ENCODE data around the gene SLC39A5. TPM values are rescaled to one million over a fixed set of nuclear protein-coding genes. Genes with fewer than 3 reads are reported as not detected.

The SLC39A5 gene
- total RNA-seq, 1 donor from 2014 or later: not detected

- peak overlapping the region in 2 of 3 donors; percentile 80 to 84 for H3K4me3 ChIP-seq (ENCODE audit: low read length in 3 of 3)
- H3K36me3 ChIP-seq (ENCODE audit: control insufficient read depth in 3 of 3, insufficient read depth in 3 of 3, low read length in 3 of 3): peaks cover 8 to 10% (median 10%) of the 10 kb centered on the region in 3 donors
- H3K9me3 ChIP-seq (ENCODE audit: control insufficient read depth in 3 of 3, low read length in 3 of 3): no peaks in the 10 kb centered on the region
- H3K27ac ChIP-seq (ENCODE audit: low read depth, low read length): peak overlapping the region; percentile 99
- H3K4me1 ChIP-seq (ENCODE audit: control insufficient read depth in 3 of 3, insufficient read depth in 3 of 3, low read length in 3 of 3): peaks cover 28 to 51% (median 34%) of the 10 kb centered on the region in 3 donors
- no peaks in the 10 kb centered on the region for H3K27me3 ChIP-seq (ENCODE audit: control insufficient read depth in 3 of 3, insufficient read depth in 3 of 3, low read length in 3 of 3)
- H3K9ac ChIP-seq (ENCODE audit: low read depth in 1 of 3, low read length in 3 of 3): peak overlapping the region; percentile 76 to 90 (median 84)
These were observed 4.9 kb upstream of the SLC39A5 start for GRCh38 chr12:56224954-56225353.

DNA sequence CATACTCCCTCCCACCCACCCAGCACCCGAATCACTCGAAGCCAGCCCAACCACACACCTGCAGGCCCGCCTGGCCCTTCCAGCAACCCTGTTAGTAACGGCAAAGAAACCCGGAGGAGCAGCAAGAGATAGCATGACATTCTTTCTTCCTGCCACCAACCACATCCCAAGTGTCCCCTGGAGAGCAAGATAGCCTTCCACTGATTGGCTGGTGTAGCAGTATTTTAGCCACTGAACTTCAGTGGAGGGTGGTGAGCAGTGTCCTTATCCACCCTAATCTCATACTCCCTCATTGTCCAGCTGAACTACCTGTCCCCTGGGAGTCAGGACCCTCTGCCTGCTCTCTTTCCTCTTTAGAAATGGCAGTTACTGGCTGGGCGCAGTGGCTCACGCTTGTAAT lies 769 bp upstream of the SLC39A5 start:
- Histone ChIP-seq H3K9me3 (ENCODE audit: control insufficient read depth in 3 of 3, low read length in 3 of 3) (no peaks in the 10 kb centered on the region), H3K4me1 (ENCODE audit: control insufficient read depth in 3 of 3, insufficient read depth in 3 of 3, low read length in 3 of 3) (peaks cover 4 to 13% (median 10%) of the 10 kb centered on the region in 3 donors), H3K9ac (ENCODE audit: low read depth in 1 of 3, low read length in 3 of 3) (no peak overlapping the region), H3K4me3 (ENCODE audit: low read length in 3 of 3) (no peak overlapping the region), H3K27me3 (ENCODE audit: control insufficient read depth in 3 of 3, insufficient read depth in 3 of 3, low read length in 3 of 3) (no peaks in the 10 kb centered on the region), H3K36me3 (ENCODE audit: control insufficient read depth in 3 of 3, insufficient read depth in 3 of 3, low read length in 3 of 3) (peaks cover 8 to 10% (median 10%) of the 10 kb centered on the region in 3 donors), H3K27ac (ENCODE audit: low read depth, low read length) (no peak overlapping the region)

DNA sequence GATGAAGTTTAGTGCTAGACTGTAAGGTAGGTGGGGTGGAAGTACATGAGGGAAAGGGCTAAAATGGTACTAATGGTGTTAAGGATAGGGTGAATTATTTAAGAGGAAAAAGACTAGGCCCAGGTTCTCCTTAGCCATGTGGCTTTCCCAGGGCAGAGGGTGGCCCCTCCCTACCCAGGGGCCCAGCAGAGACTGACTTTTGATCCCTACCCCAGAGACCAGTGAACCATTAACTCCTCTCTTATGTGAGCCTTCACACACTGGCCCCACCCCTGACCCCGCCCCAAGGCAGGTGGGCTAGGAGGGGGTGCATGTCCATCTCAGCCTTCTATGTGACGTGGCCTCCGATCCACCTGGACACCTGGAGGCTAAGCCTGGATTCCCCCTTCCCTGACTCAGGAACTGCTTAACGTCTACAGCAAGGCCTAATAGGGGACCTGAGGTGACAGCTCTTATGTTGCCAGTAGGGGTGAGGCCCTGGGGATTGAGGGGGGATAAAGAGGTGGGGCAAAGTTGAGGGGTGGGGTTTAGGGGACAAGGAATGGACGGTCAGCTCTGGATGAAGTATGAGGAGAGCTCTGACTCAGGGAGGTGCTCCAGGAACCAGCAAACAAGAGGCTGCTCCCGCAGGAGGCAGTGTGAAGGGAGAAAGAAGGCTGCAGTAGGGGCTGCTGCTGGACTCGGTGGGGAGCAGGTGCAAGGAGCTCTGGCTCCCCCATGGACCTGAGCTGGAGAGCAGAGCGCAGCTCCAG lies 757 bp downstream of the SLC39A5 start:
- H3K36me3 ChIP-seq (ENCODE audit: control insufficient read depth in 3 of 3, insufficient read depth in 3 of 3, low read length in 3 of 3): peaks cover 8 to 10% (median 10%) of the 10 kb centered on the region in 3 donors
- peaks cover 0 to under 1% (median 0%) of the 10 kb centered on the region in 3 donors for H3K4me1 ChIP-seq (ENCODE audit: control insufficient read depth in 3 of 3, insufficient read depth in 3 of 3, low read length in 3 of 3)
- H3K9me3 ChIP-seq (ENCODE audit: control insufficient read depth in 3 of 3, low read length in 3 of 3): no peaks in the 10 kb centered on the region
- H3K4me3 ChIP-seq (ENCODE audit: low read length in 3 of 3): no peak overlapping the region
- no peak overlapping the region for H3K27ac ChIP-seq (ENCODE audit: low read depth, low read length)
- H3K9ac ChIP-seq (ENCODE audit: low read depth in 1 of 3, low read length in 3 of 3): no peak overlapping the region
- H3K27me3 ChIP-seq (ENCODE audit: control insufficient read depth in 3 of 3, insufficient read depth in 3 of 3, low read length in 3 of 3): no peaks in the 10 kb centered on the region

DNA sequence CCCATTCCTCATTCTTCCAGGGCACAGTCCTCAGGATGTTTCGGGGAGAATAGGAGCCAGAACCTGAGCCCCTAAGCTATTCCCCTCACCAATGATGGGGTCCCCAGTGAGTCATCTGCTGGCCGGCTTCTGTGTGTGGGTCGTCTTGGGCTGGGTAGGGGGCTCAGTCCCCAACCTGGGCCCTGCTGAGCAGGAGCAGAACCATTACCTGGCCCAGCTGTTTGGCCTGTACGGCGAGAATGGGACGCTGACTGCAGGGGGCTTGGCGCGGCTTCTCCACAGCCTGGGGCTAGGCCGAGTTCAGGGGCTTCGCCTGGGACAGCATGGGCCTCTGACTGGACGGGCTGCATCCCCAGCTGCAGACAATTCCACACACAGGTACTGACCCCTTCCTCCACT lies 1.3 kb downstream of the SLC39A5 start:
- no peaks in the 10 kb centered on the region for H3K27me3 ChIP-seq (ENCODE audit: control insufficient read depth in 3 of 3, insufficient read depth in 3 of 3, low read length in 3 of 3)
- no peaks in the 10 kb centered on the region for H3K4me1 ChIP-seq (ENCODE audit: control insufficient read depth in 3 of 3, insufficient read depth in 3 of 3, low read length in 3 of 3)
- H3K27ac ChIP-seq (ENCODE audit: low read depth, low read length): no peak overlapping the region
- no peak overlapping the region for H3K4me3 ChIP-seq (ENCODE audit: low read length in 3 of 3)
- H3K9ac ChIP-seq (ENCODE audit: low read depth in 1 of 3, low read length in 3 of 3): peak overlapping the region in 1 of 3 donors; percentile 25
- no peaks in the 10 kb centered on the region for H3K9me3 ChIP-seq (ENCODE audit: control insufficient read depth in 3 of 3, low read length in 3 of 3)
- H3K36me3 ChIP-seq (ENCODE audit: control insufficient read depth in 3 of 3, insufficient read depth in 3 of 3, low read length in 3 of 3): peaks cover 3 to 10% (median 10%) of the 10 kb centered on the region in 3 donors

- H3K9ac ChIP-seq (ENCODE audit: low read depth in 1 of 3, low read length in 3 of 3): no peak overlapping the region
- no peaks in the 10 kb centered on the region for H3K9me3 ChIP-seq (ENCODE audit: control insufficient read depth in 3 of 3, low read length in 3 of 3)
- no peak overlapping the region for H3K27ac ChIP-seq (ENCODE audit: low read depth, low read length)
- H3K4me3 ChIP-seq (ENCODE audit: low read length in 3 of 3): no peak overlapping the region
- peaks cover 9 to 11% (median 10%) of the 10 kb centered on the region in 3 donors for H3K36me3 ChIP-seq (ENCODE audit: control insufficient read depth in 3 of 3, insufficient read depth in 3 of 3, low read length in 3 of 3)
- H3K27me3 ChIP-seq (ENCODE audit: control insufficient read depth in 3 of 3, insufficient read depth in 3 of 3, low read length in 3 of 3): no peaks in the 10 kb centered on the region
- no peaks in the 10 kb centered on the region for H3K4me1 ChIP-seq (ENCODE audit: control insufficient read depth in 3 of 3, insufficient read depth in 3 of 3, low read length in 3 of 3)
These were observed 5.0 kb downstream of the SLC39A5 start for GRCh38 chr12:56234746-56235436.

DNA sequence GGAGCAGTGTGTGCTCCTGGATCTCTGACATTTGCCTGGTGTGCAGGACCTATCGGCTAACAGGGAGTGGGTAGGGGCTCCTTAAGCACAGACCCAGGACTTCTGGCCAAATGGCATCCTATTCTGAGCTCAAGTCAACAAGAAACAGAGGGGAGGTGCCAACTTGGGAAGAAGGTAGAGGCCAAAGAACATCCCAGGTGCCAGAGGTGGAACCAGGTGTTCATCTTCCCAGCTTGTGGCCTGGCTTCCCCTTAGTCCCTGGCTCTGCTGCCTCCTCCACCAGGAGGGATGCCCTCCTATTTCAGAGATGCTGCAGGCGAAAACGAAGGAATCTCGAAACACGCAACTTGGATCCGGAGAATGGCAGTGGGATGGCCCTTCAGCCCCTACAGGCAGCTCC lies 6.2 kb downstream of the SLC39A5 start:
- H3K4me1 ChIP-seq (ENCODE audit: control insufficient read depth in 3 of 3, insufficient read depth in 3 of 3, low read length in 3 of 3): no peaks in the 10 kb centered on the region
- no peak overlapping the region for H3K4me3 ChIP-seq (ENCODE audit: low read length in 3 of 3)
- H3K27me3 ChIP-seq (ENCODE audit: control insufficient read depth in 3 of 3, insufficient read depth in 3 of 3, low read length in 3 of 3): no peaks in the 10 kb centered on the region
- no peaks in the 10 kb centered on the region for H3K9me3 ChIP-seq (ENCODE audit: control insufficient read depth in 3 of 3, low read length in 3 of 3)
- peaks cover 15 to 18% (median 17%) of the 10 kb centered on the region in 3 donors for H3K36me3 ChIP-seq (ENCODE audit: control insufficient read depth in 3 of 3, insufficient read depth in 3 of 3, low read length in 3 of 3)
- no peak overlapping the region for H3K9ac ChIP-seq (ENCODE audit: low read depth in 1 of 3, low read length in 3 of 3)
- no peak overlapping the region for H3K27ac ChIP-seq (ENCODE audit: low read depth, low read length)

DNA sequence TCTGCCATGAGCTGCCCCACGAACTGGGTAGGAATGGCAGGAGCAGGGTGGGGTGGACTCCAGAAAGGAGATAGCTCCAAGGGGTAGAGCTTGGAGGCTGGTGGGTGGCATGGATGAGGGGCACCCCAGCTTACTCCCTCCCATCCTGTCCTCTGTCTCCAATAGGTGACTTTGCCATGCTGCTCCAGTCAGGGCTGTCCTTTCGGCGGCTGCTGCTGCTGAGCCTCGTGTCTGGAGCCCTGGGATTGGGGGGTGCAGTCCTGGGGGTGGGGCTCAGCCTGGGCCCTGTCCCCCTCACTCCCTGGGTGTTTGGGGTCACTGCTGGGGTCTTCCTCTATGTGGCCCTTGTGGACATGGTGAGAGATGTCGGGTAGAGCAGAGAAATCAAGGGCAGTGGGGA lies 7.1 kb downstream of the SLC39A5 start:
- Histone ChIP-seq H3K36me3 (ENCODE audit: control insufficient read depth in 3 of 3, insufficient read depth in 3 of 3, low read length in 3 of 3) (peaks cover 24 to 27% (median 26%) of the 10 kb centered on the region in 3 donors), H3K9ac (ENCODE audit: low read depth in 1 of 3, low read length in 3 of 3) (no peak overlapping the region), H3K9me3 (ENCODE audit: control insufficient read depth in 3 of 3, low read length in 3 of 3) (no peaks in the 10 kb centered on the region), H3K4me3 (ENCODE audit: low read length in 3 of 3) (no peak overlapping the region), H3K27me3 (ENCODE audit: control insufficient read depth in 3 of 3, insufficient read depth in 3 of 3, low read length in 3 of 3) (no peaks in the 10 kb centered on the region), H3K27ac (ENCODE audit: low read depth, low read length) (no peak overlapping the region), H3K4me1 (ENCODE audit: control insufficient read depth in 3 of 3, insufficient read depth in 3 of 3, low read length in 3 of 3) (no peaks in the 10 kb centered on the region)

DNA sequence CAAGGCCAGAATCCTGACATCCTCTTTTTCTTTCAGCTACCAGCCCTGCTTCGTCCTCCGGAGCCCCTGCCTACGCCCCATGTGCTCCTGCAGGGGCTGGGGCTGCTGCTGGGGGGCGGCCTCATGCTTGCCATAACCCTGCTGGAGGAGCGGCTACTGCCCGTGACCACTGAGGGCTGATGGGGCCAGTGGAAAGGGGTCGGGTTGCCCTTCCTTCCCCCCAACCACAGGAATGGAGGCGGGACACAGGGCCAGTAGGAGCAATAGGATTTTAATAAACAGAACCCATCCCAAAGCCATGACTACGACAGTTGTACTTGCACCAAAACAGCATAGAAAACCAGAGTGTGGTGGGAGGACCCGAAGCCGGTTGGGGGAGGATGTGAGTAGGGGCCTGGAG lies 7.7 kb downstream of the SLC39A5 start:
- H3K9me3 ChIP-seq (ENCODE audit: control insufficient read depth in 3 of 3, low read length in 3 of 3): no peaks in the 10 kb centered on the region
- H3K36me3 ChIP-seq (ENCODE audit: control insufficient read depth in 3 of 3, insufficient read depth in 3 of 3, low read length in 3 of 3): peaks cover 30 to 33% (median 31%) of the 10 kb centered on the region in 3 donors
- H3K4me3 ChIP-seq (ENCODE audit: low read length in 3 of 3): no peak overlapping the region
- no peaks in the 10 kb centered on the region for H3K27me3 ChIP-seq (ENCODE audit: control insufficient read depth in 3 of 3, insufficient read depth in 3 of 3, low read length in 3 of 3)
- no peak overlapping the region for H3K9ac ChIP-seq (ENCODE audit: low read depth in 1 of 3, low read length in 3 of 3)
- H3K4me1 ChIP-seq (ENCODE audit: control insufficient read depth in 3 of 3, insufficient read depth in 3 of 3, low read length in 3 of 3): no peaks in the 10 kb centered on the region
- H3K27ac ChIP-seq (ENCODE audit: low read depth, low read length): no peak overlapping the region

DNA sequence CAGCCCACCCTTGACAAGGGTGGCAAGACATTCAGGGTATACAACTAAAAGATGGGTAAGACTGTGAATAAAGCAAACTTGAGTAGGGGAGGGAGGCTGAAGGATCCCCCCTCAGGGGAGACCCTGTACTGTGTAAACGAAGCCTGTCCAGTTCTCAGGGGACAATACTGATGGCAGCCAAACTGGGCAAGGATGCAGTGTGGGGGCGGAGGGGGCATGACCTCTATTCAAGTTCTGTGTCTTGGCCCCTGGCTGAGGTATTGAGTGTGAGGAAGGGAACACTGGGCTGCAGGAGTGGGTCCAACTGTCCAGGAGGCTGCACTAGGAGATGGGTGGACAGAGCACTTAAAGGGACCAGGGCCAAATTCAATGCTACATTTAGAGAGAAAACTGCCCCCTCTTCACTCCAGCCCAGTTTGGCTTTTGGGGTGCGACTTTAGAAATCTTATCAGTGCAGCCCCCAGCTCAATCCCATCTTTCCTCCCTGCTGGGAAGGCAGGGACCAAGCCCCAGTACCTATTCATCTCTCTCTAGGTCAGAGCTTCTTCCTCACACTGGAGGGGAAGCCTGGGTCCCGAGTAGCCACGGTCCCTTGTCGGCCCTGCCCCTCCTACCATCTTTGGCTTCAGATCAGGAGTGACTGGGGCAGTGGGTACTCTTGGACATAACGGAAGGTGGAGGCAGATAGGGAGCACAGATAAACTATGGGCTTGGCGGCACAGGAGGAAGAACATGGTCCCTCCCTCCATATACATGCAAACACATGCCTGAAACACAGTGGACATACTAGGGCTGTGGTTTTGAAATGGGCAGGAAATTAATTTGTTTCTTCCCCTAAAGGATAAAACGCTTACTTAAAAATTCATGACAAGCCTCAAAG lies 11.8 kb downstream of the SLC39A5 start:
- H3K4me3 ChIP-seq (ENCODE audit: low read length in 3 of 3): no peak overlapping the region
- no peaks in the 10 kb centered on the region for H3K27me3 ChIP-seq (ENCODE audit: control insufficient read depth in 3 of 3, insufficient read depth in 3 of 3, low read length in 3 of 3)
- H3K9me3 ChIP-seq (ENCODE audit: control insufficient read depth in 3 of 3, low read length in 3 of 3): no peaks in the 10 kb centered on the region
- peaks cover 57 to 66% (median 66%) of the 10 kb centered on the region in 3 donors for H3K36me3 ChIP-seq (ENCODE audit: control insufficient read depth in 3 of 3, insufficient read depth in 3 of 3, low read length in 3 of 3)
- no peak overlapping the region for H3K27ac ChIP-seq (ENCODE audit: low read depth, low read length)
- no peak overlapping the region for H3K9ac ChIP-seq (ENCODE audit: low read depth in 1 of 3, low read length in 3 of 3)
- H3K4me1 ChIP-seq (ENCODE audit: control insufficient read depth in 3 of 3, insufficient read depth in 3 of 3, low read length in 3 of 3): no peaks in the 10 kb centered on the region
